ENCODE data around the gene DNAJC10.

The DNAJC10 gene

DNA sequence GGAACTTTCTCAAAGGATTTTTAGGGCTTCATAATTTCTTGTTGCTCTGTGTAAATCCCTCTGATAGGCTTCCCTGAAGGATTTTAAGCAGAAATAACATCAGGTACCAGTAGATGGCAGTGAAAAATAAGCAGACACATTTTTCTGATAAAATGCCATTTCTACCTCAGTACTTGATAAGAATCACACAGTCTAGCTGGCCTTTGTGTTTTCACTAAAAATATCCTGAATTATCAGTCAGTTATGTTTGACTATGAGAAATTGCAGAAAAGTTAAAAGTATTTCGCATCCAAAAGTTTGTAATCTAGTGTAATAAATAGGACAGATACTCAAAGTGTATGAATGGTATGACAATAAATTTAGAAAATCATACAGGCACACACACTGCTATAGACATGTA, 68.7 kb downstream of the DNAJC10 start:
- DNase-seq (ENCODE audit: low read depth in 2 of 2) = no peak

- no peak for DNase-seq (ENCODE audit: low read depth in 2 of 2)
Observed at GRCh38 chr2:182792441-182792840, 76.4 kb downstream of the DNAJC10 start.

DNA sequence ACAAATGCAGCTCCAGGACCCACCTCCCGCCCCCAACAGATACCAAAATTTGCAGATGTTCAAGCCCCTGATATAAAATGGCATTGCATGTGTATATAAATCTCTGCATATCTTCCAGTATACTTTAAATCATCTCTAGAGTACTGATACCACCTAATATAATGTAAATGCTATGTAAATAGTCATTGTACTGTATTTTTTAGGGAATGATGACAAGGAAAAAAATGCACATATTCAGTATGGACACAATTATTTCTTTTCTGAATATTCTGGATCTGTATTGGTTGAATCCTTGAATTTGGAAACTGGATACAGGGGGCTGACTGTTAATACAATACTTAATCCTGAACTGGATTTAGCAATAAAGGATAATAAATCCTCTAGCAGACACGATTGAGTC, 82.7 kb downstream of the DNAJC10 start:
- no peak for DNase-seq (ENCODE audit: low read depth in 2 of 2)

DNA sequence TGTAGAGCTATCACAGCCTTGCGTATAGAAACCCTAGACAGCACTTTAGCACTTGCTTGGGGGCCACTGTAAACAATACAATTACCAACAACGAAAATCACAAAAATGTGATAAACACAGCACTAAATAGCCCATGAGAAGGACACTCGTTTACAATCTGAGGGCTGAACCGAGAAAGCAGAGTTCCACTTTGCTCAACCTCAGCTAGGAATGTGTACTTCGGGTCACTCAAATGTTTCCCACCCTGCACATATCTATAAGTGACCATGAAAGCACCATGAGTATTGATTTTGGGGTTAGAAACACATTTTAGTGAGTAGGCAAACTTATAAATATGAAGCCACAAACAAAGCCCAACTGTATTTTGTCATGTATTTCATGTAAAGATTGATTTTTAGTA, 88.1 kb downstream of the DNAJC10 start:
- DNase-seq (ENCODE audit: low read depth in 2 of 2) = no peak

DNA sequence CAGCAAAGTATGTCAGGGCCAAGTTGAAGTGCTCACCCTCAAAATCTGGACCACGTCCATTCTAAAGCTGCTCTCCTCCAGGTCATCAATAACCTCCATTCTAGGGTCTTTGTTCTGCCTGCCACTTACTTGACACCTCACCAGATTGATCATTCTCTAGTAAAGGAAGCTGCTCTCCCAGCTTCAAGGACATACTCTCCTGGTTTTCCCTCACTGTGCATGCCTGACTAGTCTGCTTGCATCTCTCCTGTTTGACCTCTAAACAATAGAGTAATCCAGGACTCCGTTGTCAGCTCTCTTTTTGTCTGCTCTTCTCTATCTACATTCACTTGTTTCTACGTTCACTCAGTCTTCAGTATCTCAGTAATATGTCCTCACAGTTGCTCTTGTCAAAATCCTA, 91.3 kb downstream of the DNAJC10 start:
- DNase-seq (ENCODE audit: low read depth in 2 of 2) = no peak

- no peak for DNase-seq (ENCODE audit: low read depth in 2 of 2)
Observed at GRCh38 chr2:182810087-182810486, 94.0 kb downstream of the DNAJC10 start.

GRCh38 chr2:182814380-182814779, 98.3 kb downstream of the DNAJC10 start:
- no peak for DNase-seq (ENCODE audit: low read depth in 2 of 2)

GRCh38 chr2:182814804-182815203, 98.7 kb downstream of the DNAJC10 start:
- DNase-seq (ENCODE audit: low read depth in 2 of 2) = no peak

- no peak for DNase-seq (ENCODE audit: low read depth in 2 of 2)
Observed at GRCh38 chr2:182816866-182817265, 100.8 kb downstream of the DNAJC10 start.

- no peak for DNase-seq (ENCODE audit: low read depth in 2 of 2)
Observed at GRCh38 chr2:182817558-182817957, 101.5 kb downstream of the DNAJC10 start.

DNA sequence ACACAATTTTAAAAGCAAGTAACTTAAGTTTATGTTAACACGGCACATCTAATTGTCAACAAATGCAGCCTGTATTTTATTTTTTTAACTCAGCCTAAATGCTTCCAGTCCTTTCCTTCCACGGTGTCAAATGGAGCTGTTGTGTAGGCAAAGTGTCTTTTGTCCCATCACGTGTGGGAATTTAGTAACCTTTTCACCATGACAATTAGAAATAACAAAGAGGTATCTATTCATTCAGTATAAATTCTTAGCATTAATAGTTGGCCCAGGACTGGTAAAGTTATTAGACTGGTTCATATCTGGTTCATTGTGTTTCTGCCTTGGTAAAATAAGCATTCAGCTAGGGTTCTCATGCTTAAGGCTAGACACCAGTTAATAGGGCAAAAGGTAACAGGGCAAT, 102.4 kb downstream of the DNAJC10 start:
- no peak for DNase-seq (ENCODE audit: low read depth in 2 of 2)

DNA sequence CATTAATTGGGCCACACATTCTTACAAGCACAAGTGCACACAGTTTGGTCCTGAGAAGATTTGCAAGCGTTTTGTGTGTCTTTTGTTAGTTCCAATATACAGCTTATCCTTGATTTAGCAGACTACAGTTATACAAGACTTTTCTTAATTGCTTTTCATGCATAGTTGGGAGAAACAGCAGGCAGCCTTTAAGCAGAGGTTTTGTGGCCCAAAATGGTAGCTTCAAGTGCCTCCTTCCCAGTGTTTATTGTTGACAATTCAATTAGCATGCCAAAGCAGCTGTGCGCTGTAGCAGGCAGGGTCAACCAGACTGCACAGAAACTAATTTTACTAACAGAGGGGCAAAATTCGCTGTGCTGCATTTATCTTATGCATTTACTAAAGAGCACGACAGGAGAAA, 102.9 kb downstream of the DNAJC10 start:
- DNase-seq (ENCODE audit: low read depth in 2 of 2) = no peak

DNA sequence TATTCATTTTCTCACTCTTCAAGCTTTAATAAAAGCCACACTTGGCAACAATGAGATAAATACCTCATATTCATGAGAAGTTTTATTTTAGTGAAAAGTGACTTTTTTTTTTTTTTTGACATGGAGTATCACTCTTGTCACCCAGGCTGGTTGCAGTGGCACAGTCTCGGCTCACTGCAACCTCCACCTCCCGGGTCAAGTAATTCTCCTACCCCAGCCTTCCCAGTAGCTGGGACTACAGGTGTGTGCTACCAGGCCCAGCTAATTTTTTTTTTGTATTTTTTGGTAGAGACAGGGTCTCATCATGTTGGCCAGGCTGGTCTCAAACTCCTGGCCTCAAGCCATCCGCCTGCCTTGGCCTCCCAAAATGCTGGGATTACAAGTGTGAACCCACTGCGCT, 103.4 kb downstream of the DNAJC10 start:
- no peak for DNase-seq (ENCODE audit: low read depth in 2 of 2)

GRCh38 chr2:182821182-182821581, 105.1 kb downstream of the DNAJC10 start:
- DNase-seq (ENCODE audit: low read depth in 2 of 2) = no peak

DNA sequence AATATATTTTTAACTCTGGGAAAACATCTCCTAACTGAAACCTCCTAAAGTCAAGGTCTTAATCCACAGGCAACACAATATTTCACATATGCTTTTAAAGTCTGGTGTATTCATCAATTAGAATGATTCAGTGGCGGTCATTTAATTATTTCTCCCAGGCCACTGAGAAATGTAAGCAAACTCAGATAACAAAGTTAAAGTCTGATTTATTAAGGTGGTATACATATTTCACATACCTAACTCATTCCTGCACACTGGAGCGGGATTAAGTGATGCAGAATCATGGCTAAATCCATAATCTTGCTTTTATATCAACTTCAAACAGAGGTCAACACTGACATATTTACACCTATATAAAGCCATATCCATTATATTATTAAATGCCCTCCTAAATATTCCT, 106.7 kb downstream of the DNAJC10 start:
- no peak for DNase-seq (ENCODE audit: low read depth in 2 of 2)

GRCh38 chr2:182824056-182824766, 108.2 kb downstream of the DNAJC10 start:
- DNase-seq (ENCODE audit: low read depth in 2 of 2) = no peak

DNA sequence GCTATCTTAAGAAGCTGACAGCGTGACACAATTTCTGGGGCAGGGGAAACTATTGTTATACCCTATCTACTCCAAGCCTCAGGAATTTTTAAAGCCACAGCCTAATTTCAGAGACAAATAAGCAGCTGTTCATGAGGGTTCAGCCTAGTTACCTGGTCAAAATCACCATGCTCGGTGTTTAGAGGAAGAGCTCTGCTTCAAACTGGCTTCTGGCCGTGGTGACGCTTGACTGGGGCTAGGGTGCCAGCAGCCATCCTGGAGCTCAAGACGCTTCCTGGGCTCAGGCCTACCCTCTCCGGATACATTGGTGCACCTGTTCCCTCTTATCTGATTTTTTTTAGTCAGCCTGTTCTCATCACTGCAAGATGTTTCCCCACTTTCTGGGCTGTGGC, 108.7 kb downstream of the DNAJC10 start:
- no peak for DNase-seq (ENCODE audit: low read depth in 2 of 2)

GRCh38 chr2:182826064-182826463, 110.0 kb downstream of the DNAJC10 start:
- DNase-seq (ENCODE audit: low read depth in 2 of 2) = no peak

- DNase-seq (ENCODE audit: low read depth in 2 of 2) = no peak
Observed at GRCh38 chr2:182826496-182826895, 110.4 kb downstream of the DNAJC10 start.

DNA sequence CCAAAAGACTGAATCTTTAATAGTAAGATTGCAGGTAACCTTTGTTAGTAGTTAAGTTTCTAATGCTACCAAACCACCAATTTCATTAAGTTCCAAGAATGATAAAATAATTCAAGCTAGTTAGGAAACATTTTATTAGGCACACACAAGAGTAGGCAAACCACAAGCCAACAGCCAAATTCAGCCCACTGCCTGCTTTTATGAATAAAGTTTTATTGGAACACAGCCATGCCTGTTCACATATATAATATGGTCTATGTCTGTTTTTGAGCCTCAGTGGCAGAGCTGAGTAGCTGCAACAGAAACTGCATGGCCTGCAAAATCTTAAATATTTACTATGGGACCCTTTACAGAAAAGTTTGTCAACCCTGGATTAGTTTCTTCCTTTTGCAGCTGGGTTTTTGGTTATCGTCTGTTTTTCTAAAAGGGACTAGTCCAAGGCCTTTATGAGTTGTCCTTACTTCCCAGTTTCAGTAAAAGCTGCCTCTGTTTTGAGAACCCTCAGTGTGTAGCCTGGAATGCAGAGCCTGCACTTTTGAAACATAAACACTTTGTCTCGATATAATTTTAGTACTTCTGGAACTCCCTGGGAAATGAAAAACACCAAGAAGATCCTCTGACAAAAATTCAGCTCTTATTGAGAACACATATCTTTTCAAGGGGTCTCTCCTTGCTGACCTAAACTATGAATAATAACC, 111.3 kb downstream of the DNAJC10 start:
- DNase-seq (ENCODE audit: low read depth in 2 of 2) = no peak

DNA sequence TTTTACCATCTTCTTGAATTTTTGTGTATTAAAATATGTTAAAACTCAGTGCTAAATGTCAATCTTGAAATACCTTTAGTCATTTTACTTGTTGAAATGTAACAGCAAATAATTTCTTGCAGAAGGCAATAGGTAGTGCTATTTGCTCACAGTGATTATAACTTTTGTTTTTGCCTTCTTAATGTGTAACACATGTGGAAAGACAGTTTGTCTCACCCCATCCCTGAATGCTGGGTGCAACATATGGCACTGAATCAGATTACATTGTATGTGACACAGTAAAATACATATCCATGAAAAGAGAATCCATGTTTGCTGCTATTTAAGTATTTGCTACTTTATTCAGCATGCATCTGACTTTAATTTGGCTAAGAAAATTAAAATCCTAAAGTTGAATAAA, 115.0 kb downstream of the DNAJC10 start:
- no peak for DNase-seq (ENCODE audit: low read depth in 2 of 2)

DNA sequence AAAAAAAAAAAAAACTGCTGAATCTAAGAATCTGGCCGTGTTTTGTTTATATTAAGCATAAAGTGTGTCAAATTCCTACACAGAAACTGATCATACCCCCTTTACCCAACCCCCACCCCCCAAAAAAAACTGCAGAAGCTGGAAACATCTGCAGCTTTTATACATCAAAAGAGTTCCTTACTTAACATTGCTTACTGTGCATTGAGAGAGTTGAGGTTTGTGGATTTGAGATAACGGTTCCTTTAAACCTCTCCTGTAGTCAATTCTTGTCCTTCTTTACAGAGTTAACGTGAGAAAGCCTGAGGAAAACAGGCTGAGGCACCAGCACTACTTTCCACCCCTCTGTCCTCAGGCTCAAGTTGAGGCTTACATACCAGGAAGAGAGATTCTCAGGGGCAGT, 115.9 kb downstream of the DNAJC10 start:
- DNase-seq (ENCODE audit: low read depth in 2 of 2) = no peak

GRCh38 chr2:182833084-182833854, 117.2 kb downstream of the DNAJC10 start:
- no peak for DNase-seq (ENCODE audit: low read depth in 2 of 2)

Data from stimulated activated CD4-positive, alpha-beta T cell treated with anti-CD3 and anti-CD28 coated beads, Interleukin-4, amount 100 ng/mL, for 48 hours (primary cell).